Kidney (tissue), 14 donors: ENCODE measurements around the gene MEA1. TPM values are rescaled to one million over a fixed set of nuclear protein-coding genes. Genes with fewer than 3 reads are reported as not detected.

Source experiments
- DNase-seq, 5 donors: peaks; one replicate each; pipeline ENCODE4 v3.0.0-alpha.2; 2013 to 2020
- FAIRE-seq: peaks from 2 replicates; lab custom pipeline; 2012; peaks lifted over from hg19 to GRCh38; lab: Jason Lieb, UNC
- H3K27ac ChIP-seq, 2 donors: one replicate each; pipeline ENCODE4 v1.7.0; 2013; ENCODE audit warnings: low read depth in 2 of 2, low read length in 2 of 2, inconsistent platforms in 1 of 2
- H3K27me3 ChIP-seq: one replicate; pipeline ENCODE4 v1.7.1; 2013; ENCODE audit warnings: low read length, inconsistent platforms; ENCODE audit not compliant: control insufficient read depth, insufficient read depth
- H3K36me3 ChIP-seq, 3 donors: one replicate each; pipeline versions ENCODE4 v1.7.0 to v1.7.1; 2013; ENCODE audit warnings: low read length in 3 of 3, control low read depth in 1 of 3, inconsistent platforms in 1 of 3; ENCODE audit not compliant: insufficient read depth in 3 of 3, control insufficient read depth in 2 of 3
- H3K4me1 ChIP-seq, 3 donors: one replicate each; pipeline versions ENCODE4 v1.7.0 to v1.7.1; 2013; ENCODE audit warnings: low read length in 3 of 3, inconsistent platforms in 1 of 3, low read depth in 1 of 3; ENCODE audit not compliant: control insufficient read depth in 2 of 3, insufficient read depth in 2 of 3
- H3K4me3 ChIP-seq, 3 donors: one replicate each; pipeline versions ENCODE4 v1.7.0 to v1.8.1; 2013; ENCODE audit warnings: low read length in 3 of 3, control low read depth in 1 of 3, inconsistent platforms in 1 of 3
- H3K9ac ChIP-seq, 3 donors: one replicate each; pipeline versions ENCODE4 v1.7.0 to v1.7.1; 2013; ENCODE audit warnings: low read length in 3 of 3, control low read depth in 1 of 3, inconsistent platforms in 1 of 3
- H3K9me3 ChIP-seq, 3 donors: one replicate each; pipeline versions ENCODE4 v1.7.0 to v1.7.1; 2013; ENCODE audit warnings: low read length in 3 of 3, control low read depth in 1 of 3, inconsistent platforms in 1 of 3; ENCODE audit not compliant: control insufficient read depth in 2 of 3, insufficient read depth in 1 of 3
- CTCF ChIP-seq: IDR thresholded peaks from 3 replicates; pipeline ENCODE4 v1.5.1; 2012; ENCODE audit warnings: mild to moderate bottlenecking, moderate library complexity, borderline replicate concordance; ENCODE audit not compliant: insufficient read depth; ENCODE audit errors: extremely low read depth
- intact Hi-C: fragments of 100-400 bp; cut with DNase I; formaldehyde crosslinking; loops from one replicate; pipeline ENCODE4 v1.11.1; 2022
- polyA plus RNA-seq: library from polyadenylated mRNA; stranded (reverse); fragments of 350-450 nt; fragmentation: Illumina TruSeq; extraction: RNeasy Lipid Tissue Mini Kit (QIAGEN cat#74804); gene quantifications from one replicate; pipeline ENCODE4 v1.2.3, GENCODE V29; 2014; ENCODE audit warnings: low read depth, low replicate concordance; ENCODE audit not compliant: insufficient read depth
- total RNA-seq: library from RNA; stranded (reverse); fragmentation: NEBNext Ultra II Directional; extraction: Animal tissue kit (Norgen Biotek cat#: 25700); gene quantifications from one replicate; pipeline ENCODE4 v1.2.1, GENCODE V29; 2021
- donor health status: control.
- donor health status: control.
- donor health status: control.
- donor health status: control.
- donor health status: control.
- donor health status: DM: yes; HTN: yes; CAD: no.
- donor health status: Normal renal cell carcinoma (clear cell type).

MEA1 gene
- total and polyA plus RNA-seq, 2 donors from 2014 or later: 53.2 to 149 TPM

- peak; percentile 23 for TF ChIP-seq CTCF
- Histone ChIP-seq H3K9me3 (no peaks in the 10 kb centered on the region), H3K27me3 (no peaks in the 10 kb centered on the region), H3K36me3 (peaks cover 0 to 11% (median 3%) of the 10 kb centered on the region in 3 donors), H3K9ac (no peak overlapping the region), H3K27ac (no peak overlapping the region), H3K4me3 (no peak overlapping the region), H3K4me1 (peaks cover 0 to 8% (median 0%) of the 10 kb centered on the region in 3 donors)
- DNase-seq (peak in 4 of 5 donors; percentile 20 to 53 (median 34)), FAIRE-seq (no peak)
- intact Hi-C loops: no loop called here
Measured at GRCh38 chr6:42963855-42964605, 49.7 kb downstream of the MEA1 start.

GRCh38 chr6:42963179-42963854 lies 50.4 kb downstream of the MEA1 start:
- H3K4me3 ChIP-seq: no peak overlapping the region
- FAIRE-seq: no peak
- peaks cover 0 to 10% (median 3%) of the 10 kb centered on the region in 3 donors for H3K36me3 ChIP-seq
- no peak for TF ChIP-seq CTCF
- peak in 1 of 5 donors; percentile 39 for DNase-seq
- H3K4me1 ChIP-seq: peaks cover 0 to 8% (median 0%) of the 10 kb centered on the region in 3 donors
- H3K9ac ChIP-seq: no peak overlapping the region
- H3K9me3 ChIP-seq: no peaks in the 10 kb centered on the region
- H3K27ac ChIP-seq: no peak overlapping the region
- intact Hi-C loops: no loop called here
- no peaks in the 10 kb centered on the region for H3K27me3 ChIP-seq

GRCh38 chr6:42962502-42963178 lies 51.1 kb downstream of the MEA1 start:
- Histone ChIP-seq H3K27me3 (no peaks in the 10 kb centered on the region), H3K27ac (no peak overlapping the region), H3K4me1 (peaks cover 0 to 8% (median 0%) of the 10 kb centered on the region in 3 donors), H3K9ac (no peak overlapping the region), H3K9me3 (no peaks in the 10 kb centered on the region), H3K36me3 (peaks cover 0 to 10% (median 3%) of the 10 kb centered on the region in 3 donors), H3K4me3 (no peak overlapping the region)
- no peak for TF ChIP-seq CTCF
- no peak for DNase-seq
- no peak for FAIRE-seq
- intact Hi-C loops: no loop called here
